ENCODE measurements around the gene SULT2B1.

Gene SULT2B1

GRCh38 chr19:48552406-48553322 lies 692 bp downstream of the SULT2B1 start:
- no peak overlapping the region for H3K4me3 ChIP-seq (ENCODE audit: low read depth, low read length)
- TF ChIP-seq CTCF (IDR thresholded peaks at IDR 0.05; ENCODE audit: insufficient read depth, low read depth, low read length, missing control alignments) = no peak
- DNase-seq (ENCODE audit: low read depth) = no peak

GRCh38 chr19:48553676-48554384 lies 1.9 kb downstream of the SULT2B1 start:
- no peak for DNase-seq (ENCODE audit: low read depth)
- TF ChIP-seq CTCF (IDR thresholded peaks at IDR 0.05; ENCODE audit: insufficient read depth, low read depth, low read length, missing control alignments) = no peak
- no peak overlapping the region for H3K4me3 ChIP-seq (ENCODE audit: low read depth, low read length)

- DNase-seq (ENCODE audit: low read depth) = no peak
- no peak overlapping the region for H3K4me3 ChIP-seq (ENCODE audit: low read depth, low read length)
- TF ChIP-seq CTCF (IDR thresholded peaks at IDR 0.05; ENCODE audit: insufficient read depth, low read depth, low read length, missing control alignments) = no peak
These were observed 2.6 kb downstream of the SULT2B1 start for GRCh38 chr19:48554385-48555091.

GRCh38 chr19:48556163-48556562 lies 4.2 kb downstream of the SULT2B1 start:
- H3K4me3 ChIP-seq (ENCODE audit: low read depth, low read length) = no peak overlapping the region
- no peak for TF ChIP-seq CTCF (IDR thresholded peaks at IDR 0.05; ENCODE audit: insufficient read depth, low read depth, low read length, missing control alignments)
- DNase-seq (ENCODE audit: low read depth) = no peak

GRCh38 chr19:48556825-48557224 lies 4.9 kb downstream of the SULT2B1 start:
- no peak for DNase-seq (ENCODE audit: low read depth)
- no peak for TF ChIP-seq CTCF (IDR thresholded peaks at IDR 0.05; ENCODE audit: insufficient read depth, low read depth, low read length, missing control alignments)
- H3K4me3 ChIP-seq (ENCODE audit: low read depth, low read length) = no peak overlapping the region

- H3K4me3 ChIP-seq (ENCODE audit: low read depth, low read length) = no peak overlapping the region
- TF ChIP-seq CTCF (IDR thresholded peaks at IDR 0.05; ENCODE audit: insufficient read depth, low read depth, low read length, missing control alignments) = no peak
- DNase-seq (ENCODE audit: low read depth) = no peak
These were observed 6.2 kb downstream of the SULT2B1 start for GRCh38 chr19:48558018-48558684.
